Fibroblast of upper back skin (primary cell): Measurements from ENCODE around the gene IL25.
"Not testable (repeated sequence)": the region's sequence is repeated elsewhere in the genome, so short reads cannot be mapped to it uniquely, and the experiment has no call there.

ENCODE experiments used
- DNase-seq: peaks from one replicate; pipeline ENCODE4 v3.0.0-alpha.2; 2013

IL25 gene

DNA sequence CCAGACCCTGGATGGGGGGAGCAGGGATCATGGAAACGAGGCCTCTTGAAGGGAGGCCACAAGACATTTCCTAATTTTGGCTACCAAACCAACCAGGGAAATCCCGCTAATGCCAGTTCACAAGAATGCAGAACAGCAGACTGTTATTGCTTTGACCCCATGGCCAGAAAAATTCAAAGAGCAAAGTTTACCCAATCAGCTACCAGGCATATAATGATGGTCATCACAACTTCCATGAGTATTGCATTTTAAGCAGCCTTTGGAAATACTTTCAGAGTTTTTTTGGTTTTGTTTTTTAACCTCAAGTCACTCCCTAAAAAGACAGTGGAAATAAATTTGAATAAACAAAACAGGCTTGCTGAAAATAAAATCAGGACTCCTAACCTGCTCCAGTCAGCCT, at the start of gene IL25:
Gene IL25 (plus strand): TSS at position 301 of the 400 bp plus-strand sequence.
- no peak for DNase-seq

GRCh38 chr14:23323838-23324454, 48.7 kb upstream of the IL25 start:
- no peak for DNase-seq

- no peak for DNase-seq
Observed at GRCh38 chr14:23324455-23324846, 48.2 kb upstream of the IL25 start.

GRCh38 chr14:23324993-23325392, 47.6 kb upstream of the IL25 start:
- no peak for DNase-seq

DNA sequence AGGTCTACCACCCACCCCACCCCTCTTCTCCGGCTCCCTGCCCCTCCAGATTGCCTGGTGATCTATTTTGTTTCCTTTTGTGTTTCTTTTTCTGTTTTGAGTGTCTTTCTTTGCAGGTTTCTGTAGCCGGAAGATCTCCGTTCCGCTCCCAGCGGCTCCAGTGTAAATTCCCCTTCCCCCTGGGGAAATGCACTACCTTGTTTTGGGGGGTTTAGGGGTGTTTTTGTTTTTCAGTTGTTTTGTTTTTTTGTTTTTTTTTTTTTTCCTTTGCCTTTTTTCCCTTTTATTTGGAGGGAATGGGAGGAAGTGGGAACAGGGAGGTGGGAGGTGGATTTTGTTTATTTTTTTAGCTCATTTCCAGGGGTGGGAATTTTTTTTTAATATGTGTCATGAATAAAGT, 46.9 kb upstream of the IL25 start:
- not testable (repeated sequence) for DNase-seq

- no peak for DNase-seq
Observed at GRCh38 chr14:23326491-23327332, 45.9 kb upstream of the IL25 start.

DNA sequence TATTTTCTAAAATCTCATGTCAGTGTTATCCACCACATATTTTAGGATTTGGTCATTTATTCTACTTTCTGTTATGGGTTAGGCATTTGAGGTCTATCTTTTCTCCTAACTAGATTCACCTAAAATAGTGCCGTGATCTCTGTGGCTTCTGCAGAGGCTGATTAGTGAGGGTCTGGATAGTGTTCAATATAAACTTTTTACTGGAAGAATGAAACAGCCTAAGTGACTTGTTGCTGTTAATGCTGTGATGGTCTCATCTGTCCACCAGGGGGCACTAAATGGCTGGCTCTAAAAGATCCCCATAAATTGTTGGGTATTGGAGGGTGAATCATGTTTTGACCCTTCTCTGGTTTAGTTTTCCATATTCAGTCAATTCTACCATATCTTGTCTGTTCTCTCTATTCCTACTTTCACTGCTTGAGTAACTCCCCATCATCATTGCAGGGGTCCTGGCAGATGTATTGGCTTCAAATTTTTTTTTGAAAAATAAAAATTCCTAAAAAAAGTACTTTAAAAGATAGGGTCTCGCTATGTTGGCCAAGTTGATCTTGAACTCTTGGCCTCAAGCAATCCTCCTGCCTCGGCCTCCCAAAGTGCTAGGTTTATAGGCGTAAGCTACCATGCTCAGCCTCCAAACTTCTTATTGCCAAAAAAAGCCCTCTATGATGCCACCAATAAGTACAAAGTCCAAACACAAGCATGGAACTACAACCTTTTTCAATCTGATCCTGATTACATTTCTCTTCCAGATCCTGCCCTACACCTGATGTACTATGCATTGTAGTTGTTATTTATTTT, 44.5 kb upstream of the IL25 start:
- DNase-seq, result peak; percentile 76

GRCh38 chr14:23335623-23336022, 37.0 kb upstream of the IL25 start:
- DNase-seq, result no peak

- no peak for DNase-seq
Observed at GRCh38 chr14:23339506-23340268, 32.9 kb upstream of the IL25 start.

DNA sequence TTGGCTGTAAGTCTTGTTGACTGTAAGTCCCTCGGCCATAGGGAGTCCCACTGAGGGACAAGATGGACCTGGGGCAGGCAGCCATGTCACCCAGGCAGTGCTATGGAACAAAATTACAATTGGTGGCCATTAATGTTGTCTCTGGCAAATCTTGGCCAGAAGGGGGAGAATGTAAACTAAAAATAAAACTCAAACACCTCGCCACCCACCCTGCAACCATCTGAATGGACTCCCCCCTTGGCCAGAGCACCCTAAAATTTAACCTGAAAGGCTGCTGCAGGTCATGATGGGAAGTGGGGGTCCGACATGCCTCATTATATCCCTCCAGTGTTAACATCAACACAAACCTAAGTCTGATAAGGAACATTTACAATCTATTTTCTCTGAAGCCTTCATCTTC, 28.1 kb upstream of the IL25 start:
- no peak for DNase-seq

DNA sequence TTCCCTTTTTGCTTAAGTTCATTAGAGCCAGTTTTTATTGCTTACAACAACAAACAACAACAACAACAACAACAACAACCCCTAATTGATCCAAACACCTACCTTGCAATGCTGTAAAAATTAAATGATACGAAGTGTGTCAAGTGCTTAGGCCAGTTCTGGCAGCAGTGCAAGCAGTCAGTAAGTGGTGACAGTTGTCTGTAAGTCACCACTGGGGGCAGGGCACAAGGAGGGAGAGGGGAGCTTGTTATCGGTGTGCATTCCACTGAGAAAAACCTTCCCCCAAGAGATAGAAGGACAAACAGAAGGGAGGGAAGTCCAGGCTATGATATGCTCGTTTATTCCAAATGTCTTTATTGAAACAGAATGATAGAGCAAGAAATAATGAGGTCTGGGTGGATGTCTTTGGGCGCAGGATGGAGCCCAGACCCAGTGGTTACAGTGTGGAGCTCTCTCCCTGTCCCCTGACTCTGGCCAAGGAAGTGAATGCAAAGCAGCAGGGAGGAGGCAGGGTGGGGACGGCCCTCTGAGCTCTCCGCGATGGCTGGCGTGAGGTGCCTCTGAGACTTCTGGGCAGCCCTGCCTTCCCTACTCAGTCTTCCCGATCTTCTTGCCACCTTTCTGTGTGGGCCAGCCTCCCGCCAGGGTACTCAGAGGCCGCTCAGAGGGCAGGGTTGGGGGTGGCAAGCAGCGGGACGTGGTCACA, 26.5 kb upstream of the IL25 start:
- no peak for DNase-seq

DNA sequence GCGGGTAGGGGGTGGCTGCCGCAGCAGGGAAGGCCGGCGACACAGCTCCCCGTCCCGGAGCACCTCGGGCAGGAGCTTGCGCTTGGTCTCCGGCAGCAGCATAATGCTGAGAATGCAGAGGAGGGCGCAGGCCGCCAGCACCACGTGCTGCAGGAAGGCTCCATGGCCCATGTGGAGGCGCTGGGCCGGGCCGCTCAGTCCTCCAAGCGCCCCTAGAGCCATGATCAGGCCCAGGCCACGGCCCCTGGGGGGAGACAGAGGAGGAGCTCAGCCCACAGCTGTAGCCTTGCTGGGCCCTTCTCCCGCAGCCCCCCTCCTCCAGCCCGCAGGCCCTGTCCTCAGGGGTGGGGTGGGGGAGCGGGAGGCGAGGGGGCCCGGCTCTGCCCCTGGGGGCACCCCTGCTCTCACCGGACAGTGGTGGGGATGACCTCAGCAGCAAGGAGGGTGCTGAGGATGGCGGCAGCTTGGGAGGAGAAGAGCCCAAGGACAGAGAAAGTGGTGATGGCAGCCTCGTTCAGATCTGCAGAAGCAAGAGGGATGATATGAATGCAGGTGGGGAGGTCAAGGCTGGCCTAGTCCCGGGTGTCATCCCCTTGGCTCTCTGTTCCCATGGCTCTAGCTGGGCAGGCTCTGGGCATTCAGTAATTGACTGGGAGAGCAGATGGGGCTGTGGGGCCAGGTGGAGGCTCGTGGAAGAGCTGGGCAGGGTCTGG, 25.8 kb upstream of the IL25 start:
- no peak for DNase-seq

GRCh38 chr14:23347406-23348296, 25.0 kb upstream of the IL25 start:
- DNase-seq, result no peak

- DNase-seq, result no peak
Observed at GRCh38 chr14:23348297-23348655, 24.3 kb upstream of the IL25 start.

GRCh38 chr14:23349156-23349845, 23.3 kb upstream of the IL25 start:
- DNase-seq, result no peak

- DNase-seq, result no peak
Observed at GRCh38 chr14:23351681-23352505, 20.7 kb upstream of the IL25 start.

GRCh38 chr14:23352506-23353432, 19.8 kb upstream of the IL25 start, which contains the start of gene SLC22A17:
Gene SLC22A17, minus strand, starts transcription at chr14:23352887.
- DNase-seq, result peak; percentile 91

- DNase-seq, result no peak
Observed at GRCh38 chr14:23353433-23353780, 19.2 kb upstream of the IL25 start.
